ENCODE measurements around the gene BORCS8.

BORCS8 gene

GRCh38 chr19:19213426-19214158 is 21.6 kb upstream of the BORCS8 start:
- DNase-seq = no peak

GRCh38 chr19:19212916-19213315 is 21.0 kb upstream of the BORCS8 start:
- DNase-seq = no peak

- DNase-seq = no peak
These were observed 19.8 kb upstream of the BORCS8 start, which contains the start of gene NCAN for GRCh38 chr19:19211499-19212420. Gene NCAN (plus strand): TSS chr19:19211958. CDS start chr19:19216954, 4,996 bp downstream.

GRCh38 chr19:19209372-19209771 is 17.4 kb upstream of the BORCS8 start:
- no peak for DNase-seq

DNA sequence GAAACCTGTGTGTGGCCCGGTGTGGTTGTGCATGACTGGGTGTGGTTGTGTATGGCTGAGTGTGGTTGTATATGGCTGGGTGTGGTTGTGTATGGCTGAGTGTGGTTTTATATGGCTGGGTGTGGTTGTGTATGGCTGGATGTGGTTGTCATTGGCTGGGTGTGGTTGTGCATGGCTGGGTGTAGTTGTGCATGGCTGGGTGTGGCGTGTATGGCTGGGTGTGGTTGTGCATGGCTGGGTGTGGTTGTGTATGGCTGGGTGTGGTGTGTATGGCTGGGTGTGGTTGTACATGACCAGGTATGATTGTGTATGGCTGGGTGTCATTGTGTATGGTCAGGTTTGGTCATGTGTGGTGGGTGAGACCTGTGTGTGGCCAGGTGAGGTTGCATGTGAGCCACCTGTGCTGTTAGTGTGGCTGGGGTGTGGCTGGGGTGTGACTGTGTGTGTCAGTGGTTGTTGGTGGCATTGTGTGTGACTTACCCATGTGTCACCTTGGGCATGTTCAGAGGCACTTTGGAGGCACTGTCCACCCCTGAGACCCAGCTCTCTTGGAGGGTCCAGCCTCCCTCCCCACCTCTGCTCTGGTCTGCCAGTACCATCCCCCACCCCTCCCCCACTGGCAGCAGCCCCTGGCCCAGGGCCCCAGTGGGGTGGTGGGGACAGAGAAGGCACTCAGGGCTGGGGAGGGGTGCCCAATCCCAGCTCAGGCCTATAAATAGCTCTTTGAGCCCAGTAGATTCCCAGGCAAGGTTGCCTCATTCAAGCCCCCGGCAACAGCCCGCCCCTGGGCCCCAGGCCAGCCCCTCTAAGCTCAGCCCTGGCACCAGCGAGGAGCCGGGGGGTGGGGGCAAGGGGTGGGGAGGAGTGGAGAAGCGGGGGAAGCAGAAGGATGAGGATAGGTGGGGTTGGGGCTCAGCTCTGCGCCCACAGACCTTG is 16.0 kb upstream of the BORCS8 start:
- DNase-seq = no peak

- no peak for DNase-seq
These were observed 15.0 kb upstream of the BORCS8 start for GRCh38 chr19:19206938-19207337.

DNA sequence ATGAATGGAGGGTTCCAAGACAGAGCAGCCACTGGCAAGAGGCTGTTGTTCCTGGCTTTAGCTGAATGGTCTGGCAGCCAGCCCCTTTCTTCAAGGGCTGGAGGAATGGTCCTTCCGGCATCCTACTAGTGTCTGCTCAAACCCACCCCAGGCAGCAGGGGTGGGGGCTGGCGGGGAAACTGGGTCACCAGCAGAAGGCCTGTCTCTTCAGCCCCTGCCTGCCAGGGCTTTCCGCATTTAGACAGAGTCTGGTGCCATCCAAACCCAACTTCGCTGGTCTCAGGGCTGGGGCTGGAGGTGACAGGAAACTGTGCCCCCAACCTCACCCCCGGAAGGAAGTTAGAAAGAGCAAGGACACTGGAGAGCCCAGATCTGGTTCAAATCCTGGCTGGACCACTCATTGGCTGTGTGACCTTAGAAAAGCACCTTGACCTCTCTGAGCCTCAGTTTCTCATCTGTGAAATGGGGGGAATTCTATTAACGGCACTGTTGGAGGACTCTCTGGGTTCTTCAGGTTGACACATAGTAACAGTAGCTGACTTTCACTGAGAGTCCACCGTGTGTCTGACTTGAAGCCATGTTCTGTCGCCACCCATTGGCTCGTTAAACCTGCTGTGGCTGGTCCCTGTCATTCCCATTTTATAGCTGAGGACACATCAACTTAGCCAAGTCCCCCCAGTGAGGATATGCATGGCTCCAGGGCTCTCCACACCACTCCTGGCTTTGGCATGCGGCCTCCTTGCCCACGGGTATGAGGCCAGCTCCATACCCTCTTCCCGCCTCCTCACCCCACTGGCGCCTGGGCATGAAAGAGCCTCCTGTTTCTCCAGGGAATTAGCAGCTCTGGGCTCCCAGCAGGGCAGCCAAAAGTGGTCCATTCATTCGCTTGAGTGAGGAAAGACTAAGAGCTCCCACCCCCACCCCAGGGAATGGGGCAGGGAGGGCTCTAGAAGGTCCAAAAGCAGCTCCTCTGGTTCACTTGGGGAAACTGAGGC is 13.8 kb upstream of the BORCS8 start:
- no peak for DNase-seq

- no peak for DNase-seq
These were observed 12.2 kb upstream of the BORCS8 start for GRCh38 chr19:19204181-19204580.

DNA sequence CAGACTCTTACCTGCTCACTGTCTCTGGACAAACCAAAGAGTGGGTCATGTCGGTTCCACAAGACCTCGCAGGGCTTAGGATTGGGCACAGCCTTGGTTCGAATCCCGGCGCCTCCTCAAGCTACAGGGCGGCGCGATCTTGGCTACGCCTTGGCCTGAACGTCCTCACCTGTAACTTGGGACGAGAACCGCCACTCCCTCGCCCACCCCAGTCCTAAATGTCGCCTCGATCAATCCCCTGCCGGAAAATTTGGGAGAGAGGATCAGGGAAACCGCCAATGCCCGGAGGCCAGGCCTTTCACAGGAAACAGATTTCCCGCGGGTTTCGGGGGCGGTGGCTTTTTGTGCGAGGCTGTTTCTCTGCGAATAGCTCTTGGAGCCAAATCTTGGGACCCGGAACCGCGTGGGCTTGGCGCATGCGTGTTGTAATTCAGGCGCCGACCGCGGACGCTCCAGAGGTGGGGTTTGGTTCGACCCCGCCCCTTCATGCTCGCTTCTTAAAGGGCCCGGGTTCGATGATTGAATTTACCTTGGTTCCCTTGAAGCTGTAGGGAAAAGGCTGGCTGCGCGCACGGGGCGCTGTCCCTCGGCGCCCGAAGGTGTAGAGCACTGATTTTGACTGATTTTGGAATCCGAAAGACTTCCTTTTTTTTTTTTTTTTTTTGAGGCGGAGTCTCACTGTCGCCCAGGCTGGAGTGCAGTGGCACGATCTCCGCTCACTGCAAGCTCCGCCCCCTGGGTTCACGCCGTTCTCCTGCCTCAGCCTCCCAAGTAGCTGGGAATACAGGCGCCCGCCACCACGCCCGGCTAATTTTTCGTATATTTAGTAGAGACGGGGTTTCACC is 11.3 kb upstream of the BORCS8 start, which contains the start of gene NR2C2AP:
NR2C2AP (minus strand) TSS at position 403 of the 845 bp plus-strand sequence; CDS start at position 49, 354 bp downstream.
- DNase-seq = peak; percentile 93

GRCh38 chr19:19202707-19203011 is 10.7 kb upstream of the BORCS8 start:
- DNase-seq = no peak

DNA sequence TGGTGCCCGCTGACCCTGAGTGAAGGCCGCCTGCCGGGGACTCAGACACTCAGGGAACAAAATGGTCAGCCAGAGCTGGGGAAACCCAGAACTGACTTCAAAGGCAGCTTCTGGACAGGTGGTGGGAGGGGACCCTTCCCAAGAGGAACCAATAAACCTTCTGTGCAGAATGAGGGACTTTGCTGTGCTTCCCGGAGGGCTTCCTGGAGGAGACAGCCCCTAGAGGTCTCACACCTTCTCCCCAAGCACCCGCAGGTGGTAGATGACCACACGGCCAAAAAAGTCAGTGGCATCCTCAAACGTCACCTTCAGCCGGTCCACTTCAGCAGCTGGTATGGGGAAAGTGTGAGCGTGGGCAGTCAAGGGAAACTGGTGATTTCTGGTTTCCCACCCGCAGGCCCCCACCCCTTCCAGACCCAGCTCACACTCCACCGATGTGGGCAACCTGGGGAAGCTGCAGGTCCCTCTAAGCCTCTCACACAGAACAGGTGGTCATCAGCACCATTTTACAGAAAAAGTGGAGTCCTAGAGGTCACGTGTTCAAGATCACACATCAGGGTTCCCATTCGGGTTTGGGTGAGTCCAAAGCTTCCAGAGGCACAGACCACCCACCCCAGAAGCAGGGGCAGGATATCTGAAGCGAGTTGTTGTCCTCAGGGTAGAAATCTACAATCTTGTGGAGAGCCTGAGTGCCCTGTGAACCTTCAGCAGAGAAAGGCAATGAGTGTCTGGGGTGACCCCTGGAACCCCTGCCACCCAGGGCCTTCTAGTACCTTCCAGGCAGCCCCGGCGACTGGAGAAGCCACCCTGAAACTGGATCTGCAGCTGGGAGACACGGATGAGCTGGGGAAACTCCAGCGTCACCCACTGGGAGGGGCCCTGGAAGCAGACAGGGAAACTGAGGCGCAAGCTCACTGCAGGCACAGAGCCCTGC is 10.0 kb upstream of the BORCS8 start:
- DNase-seq = no peak

- no peak for DNase-seq
These were observed 2.0 kb upstream of the BORCS8 start for GRCh38 chr19:19193926-19194325.

DNA sequence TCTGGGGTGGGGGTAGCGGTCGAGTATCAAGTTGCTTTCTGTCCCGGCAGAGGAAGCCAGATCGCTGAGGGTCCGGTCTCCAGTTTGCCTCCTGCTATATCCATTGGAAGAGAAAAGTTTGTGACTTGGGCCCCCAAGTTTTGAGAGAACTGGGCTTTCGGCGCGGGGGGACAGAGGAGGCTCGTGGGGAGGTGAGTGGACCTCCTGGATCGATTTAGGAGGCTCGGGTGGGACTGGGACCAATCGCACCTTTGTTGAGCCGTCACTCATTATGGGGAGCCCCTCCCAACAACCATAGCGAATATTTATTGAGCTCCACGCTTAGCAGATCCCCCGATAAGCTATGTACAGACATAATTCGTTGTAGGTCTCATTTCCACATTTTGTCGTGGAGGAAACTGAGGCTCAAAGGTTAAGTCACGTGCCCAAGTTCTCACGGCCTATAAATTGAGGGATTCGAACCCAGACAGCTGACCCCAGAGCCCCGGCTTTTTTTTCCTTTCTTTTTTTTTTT is 1.0 kb upstream of the BORCS8 start:
- DNase-seq = peak in 1 of 2 donors; percentile 15

DNA sequence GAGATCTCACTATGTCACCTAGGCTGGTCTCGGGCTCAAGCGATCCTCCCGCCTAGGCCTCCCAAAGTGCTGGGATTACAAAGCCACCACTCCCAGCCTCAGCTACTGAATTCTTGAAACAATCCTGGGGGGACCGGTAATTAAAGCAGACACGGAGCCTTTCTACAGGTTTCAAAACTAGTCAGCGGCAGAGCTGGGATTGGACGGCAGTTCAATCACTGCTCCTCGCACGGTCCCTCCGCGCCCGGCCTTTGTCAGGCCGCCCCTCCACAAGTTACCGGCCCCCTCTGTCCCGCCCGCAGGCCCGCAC is 229 bp downstream of the BORCS8 start:
- no peak for DNase-seq

DNA sequence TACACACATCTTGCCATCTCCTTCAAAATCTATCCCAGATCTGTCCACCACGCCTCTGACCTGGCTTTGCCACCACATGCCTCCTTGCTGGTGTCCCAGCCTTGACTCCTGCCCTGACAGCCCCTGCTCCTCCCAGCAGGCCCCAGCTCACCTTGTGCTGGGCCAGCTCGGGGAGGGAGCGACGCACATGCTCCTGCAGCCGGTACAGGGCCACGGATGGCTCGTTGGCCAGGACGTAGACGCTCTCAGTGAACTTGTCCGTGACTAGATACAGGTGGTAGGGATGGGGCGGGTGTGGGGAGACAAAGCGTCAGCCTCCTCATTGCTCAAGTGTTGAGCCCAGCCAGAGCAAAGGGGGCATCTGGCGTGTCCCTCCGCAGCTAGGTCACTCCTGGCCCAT is 5.2 kb downstream of the BORCS8 start:
- DNase-seq = no peak

GRCh38 chr19:19185853-19186740 is 5.9 kb downstream of the BORCS8 start:
- peak; percentile 64 to 68 for DNase-seq

DNA sequence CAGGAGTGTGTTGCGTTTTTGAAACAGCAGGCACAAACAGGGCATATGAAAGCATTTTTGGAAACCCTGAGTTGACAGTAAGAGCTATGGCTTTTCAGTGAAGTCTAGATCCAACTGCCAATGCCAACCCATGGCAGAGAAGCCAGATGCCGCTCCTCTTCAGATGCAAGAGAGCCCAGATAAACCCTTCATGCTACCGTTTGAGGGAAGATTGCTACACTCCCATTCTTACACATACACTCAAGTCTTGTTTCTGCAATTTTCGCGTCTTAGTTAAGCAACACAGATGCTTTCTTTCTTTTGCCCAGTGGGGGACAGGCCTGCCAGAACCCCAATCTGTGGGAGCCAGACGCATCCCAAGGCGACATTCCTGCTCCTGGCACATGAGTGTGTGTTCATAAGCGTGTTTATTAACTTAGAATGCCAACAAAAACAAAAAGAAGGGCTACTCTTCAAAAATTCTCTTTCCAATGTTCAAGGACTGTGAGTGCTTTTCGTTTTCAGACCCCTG is 10.4 kb downstream of the BORCS8 start:
- no peak for DNase-seq

Data from activated CD4-positive, alpha-beta T cell treated with anti-CD3 and anti-CD28 coated beads for 4 hours (primary cell).